Left ventricle myocardium inferior (tissue), 1 donor: Measurements from ENCODE around the gene PDE9A. TPM values are rescaled to one million over a fixed set of nuclear protein-coding genes. Genes with fewer than 3 reads are reported as not detected.
A peak's percentile ranks its signal among the peaks of the same experiment; 100 is the strongest.

Source experiments
- DNase-seq: peaks from one replicate; pipeline ENCODE4 v3.0.0-alpha.2; 2020
- H3K27ac ChIP-seq: fragments of 200-600 bp; replicated peaks from 2 replicates; pipeline ENCODE4 v1.8.0; 2021
- H3K27me3 ChIP-seq: fragments of 200-600 bp; 2 replicates; pipeline ENCODE4 v1.8.0; 2021; ENCODE audit warnings: low read depth
- H3K36me3 ChIP-seq: fragments of 200-600 bp; 2 replicates; pipeline ENCODE4 v1.8.0; 2021
- H3K4me1 ChIP-seq: fragments of 200-600 bp; 2 replicates; pipeline ENCODE4 v1.8.0; 2021
- H3K4me3 ChIP-seq: fragments of 200-600 bp; 2 replicates; pipeline ENCODE4 v1.8.0; 2021; ENCODE audit warnings: mild to moderate bottlenecking, moderate library complexity
- H3K9me3 ChIP-seq: fragments of 200-600 bp; replicated peaks from 2 replicates; pipeline ENCODE4 v1.8.0; 2021
- CTCF ChIP-seq: fragments of 200-600 bp; IDR thresholded peaks from 2 replicates; pipeline ENCODE4 v1.8.0; 2021; ENCODE audit warnings: antibody characterized with exemption, mild to moderate bottlenecking, borderline replicate concordance
- intact Hi-C: fragments of 100-400 bp; cut with micrococcal nuclease; formaldehyde crosslinking; loops from one replicate; pipeline ENCODE4 v1.11.0; 2022
- total RNA-seq: library from RNA; stranded (reverse); fragmentation: NEBNext Ultra II Directional; extraction: Animal tissue kit (Norgen Biotek cat#: 25700); gene quantifications from one replicate; pipeline ENCODE4 v1.2.1, GENCODE V29; 2021
- donor health status: DM: no; HTN: yes; CAD: no; lungs with severe emphysema.

PDE9A gene
- total RNA-seq, 1 donor from 2014 or later = 3.2 TPM

DNA sequence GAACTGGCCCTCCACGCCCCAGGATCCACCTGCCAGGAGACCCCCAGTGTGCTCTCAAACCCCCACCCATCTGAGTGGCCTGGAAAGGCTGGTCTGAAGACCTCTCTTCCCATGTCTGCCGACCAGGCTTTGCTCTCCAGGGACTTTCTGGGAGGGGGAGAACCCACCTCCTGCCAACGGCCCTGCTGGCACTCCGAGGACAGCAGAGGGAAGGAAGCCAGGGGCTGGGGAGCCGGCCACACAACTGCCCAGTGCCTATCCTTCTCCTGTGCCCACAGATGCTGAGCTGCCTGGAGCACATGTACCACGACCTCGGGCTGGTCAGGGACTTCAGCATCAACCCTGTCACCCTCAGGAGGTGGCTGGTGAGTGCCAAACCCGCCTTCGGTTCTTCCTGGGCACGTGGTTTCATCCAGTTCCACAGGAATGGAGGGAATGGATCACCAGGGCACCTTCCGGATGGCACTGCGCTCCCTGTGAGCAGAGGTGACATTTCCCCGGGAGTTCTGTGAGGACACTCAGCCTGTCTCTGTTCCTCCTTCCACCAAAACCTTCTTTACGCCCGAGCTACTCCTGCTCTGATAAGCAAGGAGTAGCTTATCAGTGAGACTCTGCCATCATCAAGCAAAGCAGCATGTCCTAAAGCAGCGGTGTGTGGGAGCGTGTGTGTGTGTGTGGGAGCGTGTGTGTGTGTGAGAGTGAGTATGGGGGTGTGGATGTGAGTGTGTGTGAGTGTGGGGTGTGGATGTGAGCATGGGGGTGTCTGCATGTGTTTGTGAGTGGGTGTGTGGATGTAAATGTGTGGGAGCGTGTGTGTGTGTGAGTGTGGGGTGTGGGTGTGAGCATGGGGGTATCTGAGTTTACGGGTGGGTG is 105.5 kb downstream of the PDE9A start:
- TF ChIP-seq CTCF = no peak
- DNase-seq = no peak
- H3K27me3 ChIP-seq = peaks cover 5% of the 10 kb centered on the region
- no peaks in the 10 kb centered on the region for H3K9me3 ChIP-seq
- intact Hi-C loops = no loop called here
- H3K27ac ChIP-seq = no peak overlapping the region
- no peak overlapping the region for H3K4me3 ChIP-seq
- H3K36me3 ChIP-seq = peaks cover 32% of the 10 kb centered on the region
- peaks cover 12% of the 10 kb centered on the region for H3K4me1 ChIP-seq

- intact Hi-C loops = no loop called here
- no peak for DNase-seq
- Histone ChIP-seq H3K4me3 (no peak overlapping the region), H3K9me3 (no peaks in the 10 kb centered on the region), H3K4me1 (peaks cover 7% of the 10 kb centered on the region), H3K36me3 (peaks cover 37% of the 10 kb centered on the region), H3K27ac (no peak overlapping the region), H3K27me3 (peaks cover 5% of the 10 kb centered on the region)
- TF ChIP-seq CTCF = no peak
These were observed 106.1 kb downstream of the PDE9A start for GRCh38 chr21:42759594-42759927.

- no peak for DNase-seq
- peaks cover 38% of the 10 kb centered on the region for H3K36me3 ChIP-seq
- peaks cover 5% of the 10 kb centered on the region for H3K27me3 ChIP-seq
- no peaks in the 10 kb centered on the region for H3K9me3 ChIP-seq
- no peak overlapping the region for H3K27ac ChIP-seq
- H3K4me1 ChIP-seq = peaks cover 7% of the 10 kb centered on the region
- intact Hi-C loops = no loop called here
- no peak for TF ChIP-seq CTCF
- H3K4me3 ChIP-seq = no peak overlapping the region
These were observed 107.0 kb downstream of the PDE9A start for GRCh38 chr21:42760361-42760950.

GRCh38 chr21:42760951-42761751 is 107.7 kb downstream of the PDE9A start:
- H3K4me1 ChIP-seq = peaks cover 7% of the 10 kb centered on the region
- intact Hi-C loops = no loop called here
- peak; percentile 10 for TF ChIP-seq CTCF
- peaks cover 5% of the 10 kb centered on the region for H3K27me3 ChIP-seq
- no peak overlapping the region for H3K27ac ChIP-seq
- DNase-seq = no peak
- H3K4me3 ChIP-seq = no peak overlapping the region
- no peaks in the 10 kb centered on the region for H3K9me3 ChIP-seq
- peaks cover 45% of the 10 kb centered on the region for H3K36me3 ChIP-seq

GRCh38 chr21:42761776-42762335 is 108.4 kb downstream of the PDE9A start:
- no peak for TF ChIP-seq CTCF
- DNase-seq = no peak
- H3K4me1 ChIP-seq = peaks cover 7% of the 10 kb centered on the region
- H3K27me3 ChIP-seq = peaks cover 5% of the 10 kb centered on the region
- no peak overlapping the region for H3K4me3 ChIP-seq
- intact Hi-C loops = no loop called here
- H3K27ac ChIP-seq = no peak overlapping the region
- H3K36me3 ChIP-seq = peaks cover 48% of the 10 kb centered on the region
- no peaks in the 10 kb centered on the region for H3K9me3 ChIP-seq
